Measurements from ENCODE around the gene GIMAP4. TPM values are rescaled to one million over a fixed set of nuclear protein-coding genes. Genes with fewer than 3 reads are reported as not detected.

Gene GIMAP4
- polyA plus RNA-seq, 4 donors: 19.1 to 30.2 (median 23.9) TPM

Other genes with a start within 250 kb of the GIMAP4 start
- 10 to 100 TPM; 21.5 to 34.3 (median 24.2) TPM for gene LRRC61, start 244.0 kb upstream of the GIMAP4 start, polyA plus RNA-seq (ENCODE audit: insufficient read length in 4 of 4)
- 10 to 100 TPM in 1 of 4 donors, 1 to 10 TPM in 3; 6.0 to 12.3 (median 8.7) TPM for gene ACTR3C, start 243.8 kb upstream of the GIMAP4 start, polyA plus RNA-seq (ENCODE audit: insufficient read length in 4 of 4)
- 10 to 100 TPM; 36.8 to 77.7 (median 53.0) TPM for gene RARRES2, start 225.8 kb upstream of the GIMAP4 start, polyA plus RNA-seq (ENCODE audit: insufficient read length in 4 of 4)
- gene REPIN1, start 198.6 kb upstream of the GIMAP4 start, polyA plus RNA-seq (ENCODE audit: insufficient read length in 4 of 4): 100 to 1,000 TPM in 1 of 4 donors, 10 to 100 TPM in 3; 91.2 to 119 (median 93.3) TPM
- 1 to 10 TPM; 4.0 to 9.1 (median 5.4) TPM for gene ZNF775, start 188.1 kb upstream of the GIMAP4 start, polyA plus RNA-seq (ENCODE audit: insufficient read length in 4 of 4)
- gene GIMAP8, start 116.8 kb upstream of the GIMAP4 start, polyA plus RNA-seq (ENCODE audit: insufficient read length in 4 of 4): 10 to 100 TPM in 2 of 4 donors, 1 to 10 TPM in 2; 8.6 to 11.5 (median 9.5) TPM
- gene GIMAP7, start 52.5 kb upstream of the GIMAP4 start, polyA plus RNA-seq (ENCODE audit: insufficient read length in 4 of 4): 10 to 100 TPM; 12.6 to 17.9 (median 16.9) TPM
- 10 to 100 TPM; 14.4 to 18.8 (median 17.0) TPM for gene GIMAP6, start 65.0 kb downstream of the GIMAP4 start, polyA plus RNA-seq (ENCODE audit: insufficient read length in 4 of 4)
- 10 to 100 TPM in 1 of 4 donors, 1 to 10 TPM in 3; 7.2 to 10.4 (median 8.2) TPM for gene GIMAP2, start 118.3 kb downstream of the GIMAP4 start, polyA plus RNA-seq (ENCODE audit: insufficient read length in 4 of 4)
- gene GIMAP1, start 149.2 kb downstream of the GIMAP4 start, polyA plus RNA-seq (ENCODE audit: insufficient read length in 4 of 4): 1 to 10 TPM; 2.5 to 3.4 (median 3.0) TPM
- gene GIMAP5, start 170.0 kb downstream of the GIMAP4 start, polyA plus RNA-seq (ENCODE audit: insufficient read length in 4 of 4): 1 to 10 TPM; 4.7 to 5.7 (median 5.3) TPM
- gene TMEM176B, start 233.0 kb downstream of the GIMAP4 start, polyA plus RNA-seq (ENCODE audit: insufficient read length in 4 of 4): 100 to 1,000 TPM in 1 of 4 donors, 10 to 100 TPM in 3; 74.1 to 105 (median 87.3) TPM
- gene TMEM176A, start 233.4 kb downstream of the GIMAP4 start, polyA plus RNA-seq (ENCODE audit: insufficient read length in 4 of 4): 100 to 1,000 TPM in 2 of 4 donors, 10 to 100 TPM in 2; 91.0 to 130 (median 96.0) TPM

All from right renal pelvis (tissue), 4 donors.